GM12864 (cell line): ENCODE results near the gene TNFRSF19.

ENCODE experiments used
- DNase-seq: peaks from one replicate; pipeline ENCODE4 v3.0.0-alpha.2; 2011; ENCODE audit warnings: low read depth
- H3K4me3 ChIP-seq: 2 replicates; pipeline ENCODE4 v1.5.1; 2011; ENCODE audit warnings: mild to moderate bottlenecking, low read depth, low read length, control low read depth
- TF ChIP-seq, protein P1 (sequence below): IDR thresholded peaks from 2 replicates; pipeline ENCODE4 v1.5.1; 2011; ENCODE audit warnings: low read depth, mild to moderate bottlenecking, moderate library complexity, low read length, control low read depth, inconsistent platforms; ENCODE audit errors: missing control alignments

The TNFRSF19 gene

DNA sequence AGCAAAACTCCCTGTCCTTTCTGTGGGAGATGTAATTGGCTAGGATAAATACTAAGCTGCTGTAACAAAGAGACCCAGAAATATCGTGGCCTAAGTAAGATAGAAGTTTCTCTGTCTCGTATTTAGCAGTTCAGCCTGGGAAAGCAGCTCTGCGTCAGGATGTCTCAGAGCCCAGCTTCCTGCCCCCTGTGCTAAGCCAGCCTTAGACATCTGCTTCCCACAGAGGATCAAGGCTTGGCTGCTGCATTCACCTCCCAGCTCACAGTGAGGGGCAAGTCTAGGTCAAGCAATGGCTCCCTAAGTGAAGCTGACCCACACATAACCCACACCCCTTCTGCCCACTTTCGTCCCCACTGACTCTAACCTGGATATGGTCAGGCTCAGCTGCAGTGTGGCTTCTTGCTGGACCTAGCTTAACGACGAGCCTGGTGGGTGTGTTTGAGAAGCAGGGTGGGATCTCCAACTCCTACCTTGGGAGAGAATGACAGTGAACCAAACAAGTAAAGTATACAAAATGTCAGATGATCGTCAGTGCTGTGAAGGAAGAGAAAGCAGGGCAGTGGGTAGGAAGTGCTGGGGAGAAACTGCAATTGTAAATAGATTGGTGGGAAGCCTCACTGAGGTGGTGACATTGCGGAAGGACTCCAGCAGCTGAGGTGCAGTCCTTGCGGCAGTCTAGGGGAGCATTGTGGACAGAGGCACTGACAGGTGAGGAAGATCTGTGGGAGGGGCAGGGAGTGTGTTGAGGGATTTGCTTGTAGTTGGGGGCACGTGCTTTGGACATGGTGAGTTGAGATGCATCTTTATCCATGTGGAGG is 82.9 kb downstream of the TNFRSF19 start:
- TF ChIP-seq, protein P1, sequence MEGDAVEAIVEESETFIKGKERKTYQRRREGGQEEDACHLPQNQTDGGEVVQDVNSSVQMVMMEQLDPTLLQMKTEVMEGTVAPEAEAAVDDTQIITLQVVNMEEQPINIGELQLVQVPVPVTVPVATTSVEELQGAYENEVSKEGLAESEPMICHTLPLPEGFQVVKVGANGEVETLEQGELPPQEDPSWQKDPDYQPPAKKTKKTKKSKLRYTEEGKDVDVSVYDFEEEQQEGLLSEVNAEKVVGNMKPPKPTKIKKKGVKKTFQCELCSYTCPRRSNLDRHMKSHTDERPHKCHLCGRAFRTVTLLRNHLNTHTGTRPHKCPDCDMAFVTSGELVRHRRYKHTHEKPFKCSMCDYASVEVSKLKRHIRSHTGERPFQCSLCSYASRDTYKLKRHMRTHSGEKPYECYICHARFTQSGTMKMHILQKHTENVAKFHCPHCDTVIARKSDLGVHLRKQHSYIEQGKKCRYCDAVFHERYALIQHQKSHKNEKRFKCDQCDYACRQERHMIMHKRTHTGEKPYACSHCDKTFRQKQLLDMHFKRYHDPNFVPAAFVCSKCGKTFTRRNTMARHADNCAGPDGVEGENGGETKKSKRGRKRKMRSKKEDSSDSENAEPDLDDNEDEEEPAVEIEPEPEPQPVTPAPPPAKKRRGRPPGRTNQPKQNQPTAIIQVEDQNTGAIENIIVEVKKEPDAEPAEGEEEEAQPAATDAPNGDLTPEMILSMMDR: no peak
- DNase-seq: no peak
- H3K4me3 ChIP-seq: no peak overlapping the region

DNA sequence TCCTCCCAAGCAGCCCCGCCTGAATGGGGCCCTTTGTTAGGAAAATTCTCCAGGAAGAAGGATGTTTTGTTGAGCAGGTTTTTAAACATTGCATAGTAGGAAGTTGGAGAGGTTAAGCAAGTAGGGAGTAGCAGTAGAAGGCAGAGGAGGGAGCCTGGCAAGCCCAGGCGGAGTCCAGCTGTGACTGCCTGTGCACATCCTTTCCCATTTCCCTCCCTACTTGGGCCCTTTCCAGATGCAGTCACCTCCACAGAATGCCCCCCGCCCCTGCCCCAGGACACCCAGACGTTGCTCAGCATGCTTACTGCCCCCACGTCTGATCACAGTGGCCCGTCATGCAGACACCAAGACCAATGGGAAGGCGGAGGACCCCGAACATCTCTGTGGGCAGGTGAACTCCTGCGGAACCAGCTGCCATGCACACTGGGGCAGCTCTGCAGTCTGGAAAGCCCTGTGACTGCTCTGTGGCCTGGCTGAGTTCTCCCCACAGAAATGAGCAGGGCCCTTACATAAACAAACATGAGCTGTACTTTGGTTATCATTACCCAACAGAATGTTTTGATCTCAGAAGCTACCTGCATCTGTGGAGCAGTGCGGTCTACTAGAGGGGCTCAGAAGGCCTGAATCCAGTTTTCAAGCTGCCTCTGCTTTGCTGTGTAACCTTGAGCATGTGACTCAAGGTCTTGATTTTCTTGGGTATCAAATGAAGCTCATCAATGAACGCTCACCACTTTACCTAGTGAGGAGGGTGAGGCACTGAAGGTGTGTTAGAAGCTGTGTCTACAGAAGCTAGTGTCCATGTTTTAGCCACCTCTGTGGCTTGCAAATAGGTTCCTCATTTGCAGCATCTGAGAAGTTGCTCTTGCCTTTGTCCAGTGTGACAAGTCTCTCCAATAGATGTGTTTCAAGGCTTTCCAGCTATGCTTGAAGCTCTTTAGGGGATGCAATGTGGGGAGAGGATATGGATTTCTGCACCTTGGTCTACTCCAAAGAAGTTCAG is 84.2 kb downstream of the TNFRSF19 start:
- TF ChIP-seq, protein P1: no peak
- DNase-seq: no peak
- H3K4me3 ChIP-seq: no peak overlapping the region

DNA sequence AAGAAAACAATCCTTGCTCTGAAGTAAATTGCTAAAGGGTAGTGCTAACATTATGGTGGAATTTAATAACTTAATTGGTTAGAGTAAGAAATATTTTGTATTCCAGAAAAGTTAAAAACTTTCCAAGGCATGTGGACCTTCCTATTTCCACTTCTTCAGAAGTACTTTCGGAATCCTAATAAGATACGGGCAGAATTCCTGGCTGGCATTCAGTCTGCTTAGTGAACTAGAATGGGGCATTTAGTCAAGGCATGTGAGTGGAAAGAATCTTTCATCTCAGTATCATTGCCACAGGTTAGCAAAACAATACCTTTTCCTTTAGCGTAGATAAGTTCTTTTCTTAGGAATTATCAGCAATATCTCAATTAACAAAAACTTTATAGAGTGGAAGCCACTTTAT is 85.1 kb downstream of the TNFRSF19 start:
- TF ChIP-seq, protein P1: no peak
- no peak for DNase-seq
- H3K4me3 ChIP-seq: no peak overlapping the region

DNA sequence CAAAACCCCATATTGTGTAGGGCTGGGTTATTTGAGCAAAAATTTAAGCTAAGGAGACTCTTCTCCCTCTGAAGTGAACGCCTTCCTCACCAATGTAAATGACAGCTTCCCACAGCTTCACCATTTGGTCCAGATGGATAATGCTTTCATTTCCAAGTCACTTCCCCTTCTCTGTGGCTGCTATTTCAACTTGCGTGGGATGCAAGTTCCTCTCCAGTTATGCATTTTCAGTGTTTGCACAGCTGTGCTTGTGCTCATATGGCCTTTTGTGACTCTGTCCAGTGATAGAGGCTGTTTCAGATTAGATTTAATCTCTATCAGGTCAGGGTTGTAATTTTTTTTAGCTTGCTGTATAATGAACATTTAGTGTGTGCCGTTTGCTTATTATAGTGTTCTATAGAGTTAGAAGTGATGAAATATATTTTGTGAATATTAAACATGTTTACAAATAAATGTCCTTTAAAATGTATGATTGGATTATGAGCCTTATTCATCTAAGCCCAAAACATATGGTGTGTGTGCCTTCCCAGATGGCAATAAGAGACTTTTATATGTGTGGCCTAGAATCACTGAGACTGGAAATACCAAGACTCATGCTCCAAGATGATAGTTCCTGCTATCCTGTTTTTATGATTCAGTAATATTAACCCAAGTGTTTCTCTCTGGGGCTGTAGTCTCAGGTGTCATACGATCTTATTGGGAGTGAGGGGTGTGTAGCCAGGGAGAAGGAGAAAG is 86.6 kb downstream of the TNFRSF19 start:
- no peak overlapping the region for H3K4me3 ChIP-seq
- DNase-seq: peak; percentile 27
- TF ChIP-seq, protein P1: no peak

DNA sequence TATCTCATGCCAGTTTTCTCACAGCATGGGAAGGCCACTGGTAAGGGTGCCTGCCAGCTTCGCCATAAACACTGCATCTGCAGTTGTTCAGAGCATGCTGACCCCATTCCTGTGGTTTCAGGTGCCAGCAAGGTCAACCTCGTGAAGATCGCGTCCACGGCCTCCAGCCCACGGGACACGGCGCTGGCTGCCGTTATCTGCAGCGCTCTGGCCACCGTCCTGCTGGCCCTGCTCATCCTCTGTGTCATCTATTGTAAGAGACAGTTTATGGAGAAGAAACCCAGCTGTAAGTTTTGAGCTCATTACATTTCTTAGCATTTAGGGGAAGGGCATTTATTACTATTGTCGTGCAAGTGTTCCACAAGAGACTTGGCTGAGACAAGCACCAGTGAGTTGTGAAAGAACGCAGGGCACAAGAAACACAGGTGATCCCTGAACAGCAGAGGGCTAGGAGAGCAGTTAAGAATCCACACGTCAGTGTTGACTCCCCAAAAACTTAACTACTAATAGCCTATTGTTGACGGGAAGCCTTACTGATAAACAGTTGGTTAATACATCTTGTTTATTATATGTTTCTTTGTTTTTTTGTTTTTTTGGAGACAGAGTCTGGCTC is 88.8 kb downstream of the TNFRSF19 start:
- no peak overlapping the region for H3K4me3 ChIP-seq
- no peak for DNase-seq
- TF ChIP-seq, protein P1: no peak

DNA sequence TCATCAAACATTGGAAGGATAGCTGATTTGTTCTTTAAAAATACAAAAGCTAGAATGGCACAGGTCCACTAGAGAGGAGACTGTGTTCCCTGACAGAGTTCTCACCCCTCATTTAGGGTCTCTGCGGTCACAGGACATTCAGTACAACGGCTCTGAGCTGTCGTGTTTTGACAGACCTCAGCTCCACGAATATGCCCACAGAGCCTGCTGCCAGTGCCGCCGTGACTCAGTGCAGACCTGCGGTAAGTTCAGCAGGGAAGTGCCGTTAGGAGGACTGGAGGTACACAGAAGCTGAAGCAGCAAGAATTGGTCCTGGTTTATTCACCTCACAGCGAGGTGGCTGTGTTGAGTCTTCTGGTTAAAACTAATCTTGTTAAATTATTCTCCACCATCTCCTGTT is 90.0 kb downstream of the TNFRSF19 start:
- H3K4me3 ChIP-seq: no peak overlapping the region
- no peak for DNase-seq
- TF ChIP-seq, protein P1: no peak
